ENCODE results near the gene GPR89A.
"Not testable (repeated sequence)": the region's sequence is repeated elsewhere in the genome, so short reads cannot be mapped to it uniquely, and the experiment has no call there.

DNA sequence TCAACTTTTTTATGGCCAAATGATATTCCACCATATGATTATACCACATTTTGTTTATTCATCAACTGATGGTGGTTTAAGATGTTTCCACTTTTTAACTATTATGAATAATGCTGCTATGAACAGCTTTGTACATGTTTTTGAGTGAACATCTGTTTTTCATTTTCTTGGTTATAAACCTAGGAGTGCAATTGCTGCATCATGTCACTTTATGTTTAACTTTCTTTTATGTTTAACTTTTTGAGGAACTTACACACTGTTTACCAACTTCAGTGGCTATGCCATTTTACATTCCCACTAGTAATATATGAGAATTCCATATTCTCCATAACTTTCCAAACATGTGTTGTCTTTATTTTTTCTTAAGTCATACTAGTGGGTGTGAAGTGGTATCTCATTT is 12.4 kb upstream of the GPR89A start:
- TF ChIP-seq NR2F2 (IDR thresholded peaks at IDR 0.05); RAD21 (IDR thresholded peaks at IDR 0.05); FOXA1 (IDR thresholded peaks at IDR 0.05); GABPA (IDR thresholded peaks at IDR 0.05 in 1 of 2, conservative IDR thresholded peaks at IDR 0.05 in 1 of 2); JUND (IDR thresholded peaks at IDR 0.05); HNF4G (IDR thresholded peaks at IDR 0.05); TAF1 (conservative IDR thresholded peaks at IDR 0.05); SP1 (IDR thresholded peaks at IDR 0.05); YY1 (IDR thresholded peaks at IDR 0.05): not testable (repeated sequence)
- TF ChIP-seq, protein P1, sequence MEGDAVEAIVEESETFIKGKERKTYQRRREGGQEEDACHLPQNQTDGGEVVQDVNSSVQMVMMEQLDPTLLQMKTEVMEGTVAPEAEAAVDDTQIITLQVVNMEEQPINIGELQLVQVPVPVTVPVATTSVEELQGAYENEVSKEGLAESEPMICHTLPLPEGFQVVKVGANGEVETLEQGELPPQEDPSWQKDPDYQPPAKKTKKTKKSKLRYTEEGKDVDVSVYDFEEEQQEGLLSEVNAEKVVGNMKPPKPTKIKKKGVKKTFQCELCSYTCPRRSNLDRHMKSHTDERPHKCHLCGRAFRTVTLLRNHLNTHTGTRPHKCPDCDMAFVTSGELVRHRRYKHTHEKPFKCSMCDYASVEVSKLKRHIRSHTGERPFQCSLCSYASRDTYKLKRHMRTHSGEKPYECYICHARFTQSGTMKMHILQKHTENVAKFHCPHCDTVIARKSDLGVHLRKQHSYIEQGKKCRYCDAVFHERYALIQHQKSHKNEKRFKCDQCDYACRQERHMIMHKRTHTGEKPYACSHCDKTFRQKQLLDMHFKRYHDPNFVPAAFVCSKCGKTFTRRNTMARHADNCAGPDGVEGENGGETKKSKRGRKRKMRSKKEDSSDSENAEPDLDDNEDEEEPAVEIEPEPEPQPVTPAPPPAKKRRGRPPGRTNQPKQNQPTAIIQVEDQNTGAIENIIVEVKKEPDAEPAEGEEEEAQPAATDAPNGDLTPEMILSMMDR (IDR thresholded peaks at IDR 0.05; ENCODE audit: low read depth, low read length, missing input control): not testable (repeated sequence)
- TF ChIP-seq, protein P2, sequence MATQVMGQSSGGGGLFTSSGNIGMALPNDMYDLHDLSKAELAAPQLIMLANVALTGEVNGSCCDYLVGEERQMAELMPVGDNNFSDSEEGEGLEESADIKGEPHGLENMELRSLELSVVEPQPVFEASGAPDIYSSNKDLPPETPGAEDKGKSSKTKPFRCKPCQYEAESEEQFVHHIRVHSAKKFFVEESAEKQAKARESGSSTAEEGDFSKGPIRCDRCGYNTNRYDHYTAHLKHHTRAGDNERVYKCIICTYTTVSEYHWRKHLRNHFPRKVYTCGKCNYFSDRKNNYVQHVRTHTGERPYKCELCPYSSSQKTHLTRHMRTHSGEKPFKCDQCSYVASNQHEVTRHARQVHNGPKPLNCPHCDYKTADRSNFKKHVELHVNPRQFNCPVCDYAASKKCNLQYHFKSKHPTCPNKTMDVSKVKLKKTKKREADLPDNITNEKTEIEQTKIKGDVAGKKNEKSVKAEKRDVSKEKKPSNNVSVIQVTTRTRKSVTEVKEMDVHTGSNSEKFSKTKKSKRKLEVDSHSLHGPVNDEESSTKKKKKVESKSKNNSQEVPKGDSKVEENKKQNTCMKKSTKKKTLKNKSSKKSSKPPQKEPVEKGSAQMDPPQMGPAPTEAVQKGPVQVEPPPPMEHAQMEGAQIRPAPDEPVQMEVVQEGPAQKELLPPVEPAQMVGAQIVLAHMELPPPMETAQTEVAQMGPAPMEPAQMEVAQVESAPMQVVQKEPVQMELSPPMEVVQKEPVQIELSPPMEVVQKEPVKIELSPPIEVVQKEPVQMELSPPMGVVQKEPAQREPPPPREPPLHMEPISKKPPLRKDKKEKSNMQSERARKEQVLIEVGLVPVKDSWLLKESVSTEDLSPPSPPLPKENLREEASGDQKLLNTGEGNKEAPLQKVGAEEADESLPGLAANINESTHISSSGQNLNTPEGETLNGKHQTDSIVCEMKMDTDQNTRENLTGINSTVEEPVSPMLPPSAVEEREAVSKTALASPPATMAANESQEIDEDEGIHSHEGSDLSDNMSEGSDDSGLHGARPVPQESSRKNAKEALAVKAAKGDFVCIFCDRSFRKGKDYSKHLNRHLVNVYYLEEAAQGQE (IDR thresholded peaks at IDR 0.05): not testable (repeated sequence)
- TF ChIP-seq, protein P3, sequence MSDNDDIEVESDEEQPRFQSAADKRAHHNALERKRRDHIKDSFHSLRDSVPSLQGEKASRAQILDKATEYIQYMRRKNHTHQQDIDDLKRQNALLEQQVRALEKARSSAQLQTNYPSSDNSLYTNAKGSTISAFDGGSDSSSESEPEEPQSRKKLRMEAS (IDR thresholded peaks at IDR 0.05): not testable (repeated sequence)
